CD4-positive, alpha-beta T cell (primary cell): ENCODE results near the gene OSBPL10. TPM values are rescaled to one million over a fixed set of nuclear protein-coding genes. Genes with fewer than 3 reads are reported as not detected.

Experiments used
- ATAC-seq: fragments of 200-7000 bp; cut with Tn5 transposase; one replicate; pipeline ENCODE4 v1.10.0; 2022; ENCODE audit warnings: mild to moderate bottlenecking; ENCODE audit not compliant: poor library complexity
- CTCF ChIA-PET: fragments of 350-600 bp; sonication (Branson Sonifier 250); formaldehyde crosslinking; loops from one replicate; lab custom pipeline; 2021; ENCODE audit warnings: antibody characterized with exemption, inconsistent platforms; lab: Charles Lee
- POLR2A ChIA-PET: fragments of 350-600 bp; sonication (Branson Sonifier 250); formaldehyde crosslinking; loops from one replicate; lab custom pipeline; 2021; ENCODE audit warnings: antibody characterized with exemption, inconsistent platforms; lab: Charles Lee
- DNase-seq, 14 experiments: peaks; one replicate each; pipeline ENCODE4 v3.0.0-alpha.2; 2013 to 2020; ENCODE audit warnings: mixed read lengths in 2 of 14
- H3K27ac ChIP-seq, 2 donors: one replicate each; pipeline versions ENCODE4 v1.5.1 to v1.7.0; 2013; ENCODE audit warnings: low read length in 2 of 2, low read depth in 1 of 2, mild to moderate bottlenecking in 1 of 2
- H3K27me3 ChIP-seq, 2 experiments: 1 replicate in 1 of 2; 2 replicates in 1 of 2; pipeline versions ENCODE4 v1.6.1 to v1.7.0; 2013; ENCODE audit warnings: low read length in 2 of 2, control low read depth in 1 of 2, mild to moderate bottlenecking in 1 of 2, moderate library complexity in 1 of 2; ENCODE audit not compliant: insufficient read depth in 2 of 2, control insufficient read depth in 1 of 2
- H3K36me3 ChIP-seq: one replicate; pipeline ENCODE4 v1.6.1; 2013; ENCODE audit warnings: low read length, control low read depth; ENCODE audit not compliant: insufficient read depth
- H3K4me1 ChIP-seq: one replicate; pipeline ENCODE4 v1.6.1; 2013; ENCODE audit warnings: low read length, control low read depth; ENCODE audit not compliant: insufficient read depth
- H3K4me3 ChIP-seq: one replicate; pipeline ENCODE4 v1.5.1; 2013; ENCODE audit warnings: mild to moderate bottlenecking, low read length, moderate library complexity
- H3K9me3 ChIP-seq, 2 experiments: 1 replicate in 1 of 2; 2 replicates in 1 of 2; pipeline versions ENCODE4 v1.6.1 to v1.7.0; 2013; ENCODE audit warnings: low read length in 2 of 2, mild to moderate bottlenecking in 2 of 2, control low read depth in 1 of 2, moderate library complexity in 1 of 2; ENCODE audit not compliant: control insufficient read depth in 1 of 2, insufficient read depth in 1 of 2
- H3K27ac Mint-ChIP-seq: one replicate; pipeline ENCODE4 v1.8.0; 2020; ENCODE audit warnings: mixed read lengths
- H3K27me3 Mint-ChIP-seq: one replicate; pipeline ENCODE4 v1.8.0; 2021; ENCODE audit warnings: mixed read lengths
- H3K36me3 Mint-ChIP-seq: one replicate; pipeline ENCODE4 v1.8.0; 2021; ENCODE audit warnings: low read depth, mixed read lengths
- H3K4me1 Mint-ChIP-seq: one replicate; pipeline ENCODE4 v1.8.0; 2021; ENCODE audit warnings: low read depth, mixed read lengths
- H3K4me3 Mint-ChIP-seq: one replicate; pipeline ENCODE4 v1.8.0; 2020; ENCODE audit warnings: mild to moderate bottlenecking, mixed read lengths
- H3K9me3 Mint-ChIP-seq: one replicate; pipeline ENCODE4 v1.8.0; 2020; ENCODE audit warnings: mixed read lengths
- CTCF ChIP-seq: fragments of 200-600 bp; IDR thresholded peaks from one replicate; pipeline ENCODE4 v1.8.0; 2022; ENCODE audit warnings: antibody characterized with exemption, mild to moderate bottlenecking
- intact Hi-C, 2 experiments: fragments of 100-400 bp; cut with DNase I in 1 of 2; cut with micrococcal nuclease in 1 of 2; formaldehyde crosslinking; loops; one replicate each; pipeline versions ENCODE4 v1.15.1 to v1.9.0; 2023 to 2025; cut with DNase I, micrococcal nuclease
- total RNA-seq, 174 experiments: library from RNA in 2 of 174; stranded (reverse) in 2 of 174; gene quantifications; one replicate each; pipeline ENCODE4 v1.2.3 and lab custom pipeline; 2021 to 2026

Gene OSBPL10
- total RNA-seq, 2 experiments from 2014 or later, result not detected

DNA sequence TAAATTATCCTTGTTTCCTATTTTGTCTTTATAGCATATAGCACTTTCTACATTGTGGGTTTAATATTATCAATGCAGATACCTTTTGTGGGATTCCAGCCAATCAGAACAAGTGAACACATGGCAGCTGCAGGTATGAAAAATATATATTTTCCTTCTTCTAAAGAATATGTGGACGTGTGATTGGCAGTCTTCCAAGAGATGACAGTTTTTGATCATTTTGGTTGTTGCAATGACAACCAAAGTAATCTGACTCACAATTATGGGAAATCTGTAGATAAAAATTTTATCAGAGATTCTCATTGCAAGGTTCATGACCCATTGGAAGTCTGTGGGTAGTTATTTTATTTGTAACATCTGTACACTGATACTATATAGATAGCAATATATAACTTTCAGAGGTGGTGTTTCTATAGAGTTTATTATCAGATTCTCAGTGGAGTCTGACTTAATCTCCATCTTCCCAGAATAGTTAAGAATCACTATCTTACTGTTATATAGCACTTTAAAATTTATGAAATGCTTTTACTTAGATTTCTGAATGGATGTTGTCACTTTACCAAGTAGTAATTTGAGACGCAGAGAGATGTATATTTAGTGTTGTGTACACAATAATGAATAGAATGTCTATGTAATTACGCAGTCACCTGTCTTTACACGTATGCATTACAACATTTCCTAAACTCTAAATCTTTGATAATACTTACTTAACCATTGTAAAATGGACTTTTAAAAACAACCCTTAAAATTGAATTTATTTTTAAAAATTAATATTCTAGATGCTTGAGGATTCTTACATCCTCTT lies 365.8 kb downstream of the OSBPL10 start:
- ChIA-PET POLR2A (no interaction called here), CTCF (no interaction called here)
- peaks cover 3% of the 10 kb centered on the region for H3K9me3 Mint-ChIP-seq
- Histone ChIP-seq H3K36me3 (peaks cover 43% of the 10 kb centered on the region), H3K4me1 (no peaks in the 10 kb centered on the region), H3K27ac (no peak overlapping the region), H3K4me3 (no peak overlapping the region), H3K27me3 (no peaks in the 10 kb centered on the region), H3K9me3 (no peaks in the 10 kb centered on the region)
- DNase-seq (no peak), ATAC-seq (no peak)
- no peak for TF ChIP-seq CTCF
- H3K27me3 Mint-ChIP-seq, result no peaks in the 10 kb centered on the region
- H3K4me3 Mint-ChIP-seq, result no peak overlapping the region
- peaks cover 94% of the 10 kb centered on the region for H3K36me3 Mint-ChIP-seq
- peak overlapping the region; percentile 28 for H3K27ac Mint-ChIP-seq
- intact Hi-C loops, result no loop called here
- peaks cover 56% of the 10 kb centered on the region for H3K4me1 Mint-ChIP-seq

DNA sequence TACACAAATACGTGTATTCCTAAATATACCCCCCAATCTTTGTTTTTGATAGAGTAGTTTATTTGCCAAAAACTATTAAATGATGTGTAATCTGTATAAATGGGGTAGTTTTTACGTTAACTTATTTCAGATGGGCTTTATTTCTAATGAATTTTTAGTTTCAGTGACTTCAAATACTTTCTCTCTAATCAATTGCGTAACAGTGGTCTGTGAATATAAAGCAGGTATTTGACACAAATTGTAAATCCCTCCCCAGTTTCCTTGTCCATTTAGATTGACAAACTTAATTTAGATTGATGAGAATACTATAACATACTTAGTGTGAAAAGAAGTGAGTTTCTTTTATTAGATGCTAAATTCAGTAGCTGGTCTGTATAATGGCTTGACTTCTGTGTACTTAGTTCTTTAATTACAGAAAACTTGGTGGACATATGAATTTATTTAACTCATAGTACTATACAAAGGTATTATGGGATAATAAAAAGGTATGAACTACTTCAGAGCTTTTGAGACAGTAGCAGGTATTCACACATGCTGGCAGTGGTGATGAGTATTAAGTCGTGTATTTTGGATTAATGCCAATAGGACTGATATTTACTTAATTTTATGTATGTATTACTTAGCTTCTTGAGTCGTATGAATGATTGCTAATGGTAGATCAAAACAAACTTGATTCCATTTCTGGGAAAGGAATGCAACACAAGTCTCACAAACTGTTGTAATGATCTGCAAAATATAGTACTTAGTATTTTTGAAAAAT lies 366.7 kb downstream of the OSBPL10 start:
- H3K9me3 ChIP-seq, result no peaks in the 10 kb centered on the region
- no peak overlapping the region for H3K4me3 Mint-ChIP-seq
- no peak overlapping the region for H3K27ac ChIP-seq
- H3K27me3 ChIP-seq, result no peaks in the 10 kb centered on the region
- H3K27ac Mint-ChIP-seq, result peak overlapping the region; percentile 20
- no peaks in the 10 kb centered on the region for H3K4me1 ChIP-seq
- peaks cover 38% of the 10 kb centered on the region for H3K36me3 ChIP-seq
- ChIA-PET CTCF (interaction anchor here (0.9 kb wide), 1 partner anchor 47 kb away, joined by 3 read pairs; no protein-coding TSS in a partner anchor), POLR2A (no interaction called here)
- peaks cover 96% of the 10 kb centered on the region for H3K36me3 Mint-ChIP-seq
- TF ChIP-seq CTCF, result no peak
- intact Hi-C loops, result loop anchor here in 1 of 2 experiments (5.0 kb wide), 1 partner anchor 42 kb away; no protein-coding TSS in a partner anchor
- no peak for ATAC-seq
- DNase-seq, result no peak
- peaks cover 3% of the 10 kb centered on the region for H3K9me3 Mint-ChIP-seq
- no peak overlapping the region for H3K4me3 ChIP-seq
- H3K4me1 Mint-ChIP-seq, result peaks cover 61% of the 10 kb centered on the region
- no peaks in the 10 kb centered on the region for H3K27me3 Mint-ChIP-seq

DNA sequence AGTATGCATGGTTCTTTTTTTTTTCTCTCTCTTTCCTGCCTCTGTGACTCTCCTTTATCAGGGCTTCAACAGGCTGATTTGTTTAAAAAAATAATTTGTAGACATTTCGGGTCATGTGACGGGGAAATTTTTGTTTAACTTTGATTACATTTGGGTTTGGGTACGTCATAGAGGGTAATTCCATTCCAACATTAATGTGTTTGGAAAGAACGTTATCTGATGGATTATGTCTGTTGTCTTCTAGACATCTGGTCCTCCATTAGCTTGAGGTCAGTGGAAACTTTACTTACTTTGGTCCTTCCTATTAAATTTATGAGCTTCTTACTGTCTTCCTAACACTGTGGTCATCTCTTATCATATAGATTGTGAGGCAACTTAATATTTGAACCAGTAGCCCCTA lies 367.4 kb downstream of the OSBPL10 start:
- H3K27ac Mint-ChIP-seq, result no peak overlapping the region
- Histone ChIP-seq H3K27me3 (no peaks in the 10 kb centered on the region), H3K4me3 (no peak overlapping the region), H3K4me1 (no peaks in the 10 kb centered on the region), H3K27ac (no peak overlapping the region), H3K9me3 (no peaks in the 10 kb centered on the region), H3K36me3 (peaks cover 32% of the 10 kb centered on the region)
- no peak for TF ChIP-seq CTCF
- no peak for DNase-seq
- CTCF ChIA-PET, result interaction anchor here (0.9 kb wide), 1 partner anchor 47 kb away, joined by 3 read pairs; no protein-coding TSS in a partner anchor
- POLR2A ChIA-PET, result no interaction called here
- intact Hi-C loops, result loop anchor here in 1 of 2 experiments (5.0 kb wide), 1 partner anchor 41 kb away; no protein-coding TSS in a partner anchor
- ATAC-seq, result no peak
- peaks cover 68% of the 10 kb centered on the region for H3K4me1 Mint-ChIP-seq
- H3K36me3 Mint-ChIP-seq, result peaks cover 96% of the 10 kb centered on the region
- no peaks in the 10 kb centered on the region for H3K27me3 Mint-ChIP-seq
- no peak overlapping the region for H3K4me3 Mint-ChIP-seq
- peaks cover 3% of the 10 kb centered on the region for H3K9me3 Mint-ChIP-seq
